Mesothelial cell of epicardium (in vitro differentiated cells): ENCODE data around the gene CT47C1. TPM values are rescaled to one million over a fixed set of nuclear protein-coding genes. Genes with fewer than 3 reads are reported as not detected.
"Not testable (repeated sequence)": the region's sequence is repeated elsewhere in the genome, so short reads cannot be mapped to it uniquely, and the experiment has no call there.

Experiments used
- DNase-seq, 2 experiments: peaks; one replicate each; pipeline ENCODE4 v3.0.0; 2021; ENCODE audit warnings: low spot score in 2 of 2; ENCODE audit not compliant: unreplicated experiment in 2 of 2
- H3K27ac Mint-ChIP-seq: 2 replicates; pipeline ENCODE4 v1.8.0; 2021; ENCODE audit warnings: mixed read lengths
- H3K27me3 Mint-ChIP-seq: 2 replicates; pipeline ENCODE4 v1.8.0; 2021; ENCODE audit warnings: low read depth, mixed read lengths
- H3K36me3 Mint-ChIP-seq: 2 replicates; pipeline ENCODE4 v1.8.0; 2021; ENCODE audit warnings: mixed read lengths
- H3K4me1 Mint-ChIP-seq: 2 replicates; pipeline ENCODE4 v1.8.0; 2021; ENCODE audit warnings: mixed read lengths
- H3K4me3 Mint-ChIP-seq: 2 replicates; pipeline ENCODE4 v1.8.0; 2021; ENCODE audit warnings: mild to moderate bottlenecking, moderate library complexity, mixed read lengths
- H3K9me3 Mint-ChIP-seq: 2 replicates; pipeline ENCODE4 v1.8.0; 2021; ENCODE audit warnings: mixed read lengths
- total RNA-seq: library from RNA; stranded (reverse); gene quantifications from 3 replicates; pipeline ENCODE4 v1.2.1, GENCODE V29; 2021
- TF ChIP-seq, protein P1 (sequence below): fragments of 200-600 bp; sonication (generic); IDR thresholded peaks from one replicate; pipeline ENCODE4 v1.5.0; 2021; ENCODE audit warnings: antibody characterized with exemption; ENCODE audit not compliant: unreplicated experiment

Gene CT47C1
- total RNA-seq: not detected in 3 replicates

DNA sequence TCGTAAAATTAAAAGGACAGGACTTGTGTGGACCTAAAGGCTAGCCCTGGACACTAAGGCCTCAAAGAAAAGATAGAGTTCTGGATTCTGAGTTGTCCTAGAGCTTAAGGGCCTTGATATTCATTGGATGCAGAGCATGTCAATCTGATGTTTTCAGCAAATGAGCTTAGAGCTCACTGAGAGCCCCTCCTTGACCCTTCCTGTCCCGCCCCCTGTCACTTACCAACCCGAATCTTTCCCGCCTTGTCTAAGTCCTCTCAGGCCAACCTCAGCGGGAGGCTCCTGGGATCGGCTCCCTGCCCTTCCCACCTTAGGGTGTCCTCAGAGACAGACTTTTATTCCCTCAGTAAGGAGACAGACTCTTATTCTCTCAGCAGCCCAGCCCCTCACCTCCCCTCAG is at the start of gene CT47C1:
CT47C1 (plus strand) TSS at position 250 of the 400 bp plus-strand sequence. CDS start 233 bp downstream, outside the sequence.
- Mint-ChIP-seq H3K27ac (no peak within 1 kb of the TSS), H3K9me3 (peaks cover 17% of the 10 kb centered on the region), H3K27me3 (no peaks in the 10 kb centered on the region), H3K36me3 (no peaks in the 10 kb centered on the region), H3K4me3 (no peak within 1 kb of the TSS), H3K4me1 (no peaks in the 10 kb centered on the region)
- no peak for DNase-seq
- TF ChIP-seq, protein P1, sequence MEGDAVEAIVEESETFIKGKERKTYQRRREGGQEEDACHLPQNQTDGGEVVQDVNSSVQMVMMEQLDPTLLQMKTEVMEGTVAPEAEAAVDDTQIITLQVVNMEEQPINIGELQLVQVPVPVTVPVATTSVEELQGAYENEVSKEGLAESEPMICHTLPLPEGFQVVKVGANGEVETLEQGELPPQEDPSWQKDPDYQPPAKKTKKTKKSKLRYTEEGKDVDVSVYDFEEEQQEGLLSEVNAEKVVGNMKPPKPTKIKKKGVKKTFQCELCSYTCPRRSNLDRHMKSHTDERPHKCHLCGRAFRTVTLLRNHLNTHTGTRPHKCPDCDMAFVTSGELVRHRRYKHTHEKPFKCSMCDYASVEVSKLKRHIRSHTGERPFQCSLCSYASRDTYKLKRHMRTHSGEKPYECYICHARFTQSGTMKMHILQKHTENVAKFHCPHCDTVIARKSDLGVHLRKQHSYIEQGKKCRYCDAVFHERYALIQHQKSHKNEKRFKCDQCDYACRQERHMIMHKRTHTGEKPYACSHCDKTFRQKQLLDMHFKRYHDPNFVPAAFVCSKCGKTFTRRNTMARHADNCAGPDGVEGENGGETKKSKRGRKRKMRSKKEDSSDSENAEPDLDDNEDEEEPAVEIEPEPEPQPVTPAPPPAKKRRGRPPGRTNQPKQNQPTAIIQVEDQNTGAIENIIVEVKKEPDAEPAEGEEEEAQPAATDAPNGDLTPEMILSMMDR: no peak

DNA sequence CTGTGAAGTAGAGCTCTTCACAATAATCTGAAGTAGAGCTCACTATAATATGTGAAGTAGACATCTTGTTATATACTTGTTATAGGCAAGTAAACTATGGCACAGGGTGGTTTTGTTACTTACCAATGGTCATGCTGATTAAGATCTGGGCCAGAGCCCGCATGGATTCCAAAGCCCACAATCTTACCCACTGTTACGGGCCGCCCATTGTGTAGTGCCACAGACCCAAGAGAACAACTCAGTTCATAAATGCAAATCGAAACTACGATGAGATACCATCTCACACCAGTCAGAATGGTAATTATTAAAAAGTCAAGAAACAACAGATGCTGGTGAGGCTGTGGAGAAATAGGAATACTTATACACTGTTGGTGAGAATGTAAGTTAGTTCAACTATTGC is 46.9 kb upstream of the CT47C1 start:
- Mint-ChIP-seq H3K4me1 (no peaks in the 10 kb centered on the region), H3K9me3 (peaks cover 32% of the 10 kb centered on the region), H3K27me3 (no peaks in the 10 kb centered on the region), H3K4me3 (no peak overlapping the region), H3K36me3 (no peaks in the 10 kb centered on the region), H3K27ac (no peak overlapping the region)
- TF ChIP-seq, protein P1: no peak
- DNase-seq: no peak

DNA sequence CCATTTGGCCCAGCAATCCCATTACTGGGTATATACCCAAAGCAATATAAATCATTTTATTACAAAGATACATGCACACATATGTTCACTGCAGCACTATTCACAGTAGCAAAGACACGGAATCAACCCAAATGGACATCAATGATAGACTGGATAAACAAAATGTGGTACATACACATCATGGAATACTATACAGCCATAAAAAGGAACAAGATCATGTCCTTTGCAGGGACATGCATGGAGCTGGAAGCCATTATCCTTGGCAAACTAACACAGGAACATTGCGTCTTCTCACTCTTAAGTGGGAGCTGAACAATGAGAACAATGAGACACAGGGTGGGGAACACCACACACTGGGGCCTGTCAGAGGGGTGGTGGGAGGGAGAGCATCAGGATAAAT is 46.4 kb upstream of the CT47C1 start:
- not testable (repeated sequence) for H3K4me1 Mint-ChIP-seq, H3K27me3 Mint-ChIP-seq, H3K27ac Mint-ChIP-seq, H3K4me3 Mint-ChIP-seq, H3K36me3 Mint-ChIP-seq, DNase-seq
- H3K9me3 Mint-ChIP-seq: peaks cover 33% of the 10 kb centered on the region

DNA sequence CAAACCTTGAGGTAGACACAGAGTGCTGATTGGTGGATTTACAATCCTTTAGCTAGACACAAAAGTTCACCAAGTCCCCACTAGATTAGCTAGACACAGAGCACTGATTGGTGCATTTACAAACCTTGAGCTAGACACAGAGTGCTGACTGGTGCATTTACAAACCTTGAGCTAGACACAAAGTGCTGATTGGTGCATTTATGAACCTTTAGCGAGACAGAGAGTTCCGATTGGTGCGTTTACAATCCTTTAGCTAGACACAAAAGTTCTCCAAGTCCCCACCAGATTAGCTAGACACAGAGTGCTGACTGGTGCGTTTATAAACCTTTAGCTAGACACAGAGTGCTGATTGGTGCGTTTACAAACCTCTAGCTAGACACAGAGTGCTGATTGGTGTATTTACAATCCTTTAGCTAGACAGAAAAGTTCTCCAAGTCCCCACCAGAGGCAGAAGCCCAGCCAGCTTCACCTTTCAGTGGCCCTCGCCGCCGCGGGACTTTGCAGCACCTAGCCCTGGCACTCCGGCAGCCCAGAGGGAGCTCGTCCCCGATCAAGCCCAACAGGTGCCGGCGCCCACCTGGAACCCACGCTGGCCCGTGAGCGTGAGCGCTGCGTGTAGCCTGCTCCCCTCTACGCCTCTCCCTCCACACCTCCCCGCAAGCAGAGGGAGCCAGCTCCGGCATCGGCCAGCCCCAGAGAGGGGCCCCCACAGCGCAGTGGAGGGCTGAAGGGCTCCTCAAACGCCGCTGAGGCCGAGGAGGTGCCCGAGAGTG is 44.6 kb upstream of the CT47C1 start:
- H3K36me3 Mint-ChIP-seq, H3K4me1 Mint-ChIP-seq, H3K4me3 Mint-ChIP-seq, H3K27me3 Mint-ChIP-seq, H3K27ac Mint-ChIP-seq, DNase-seq: not testable (repeated sequence)
- peaks cover 45% of the 10 kb centered on the region for H3K9me3 Mint-ChIP-seq

DNA sequence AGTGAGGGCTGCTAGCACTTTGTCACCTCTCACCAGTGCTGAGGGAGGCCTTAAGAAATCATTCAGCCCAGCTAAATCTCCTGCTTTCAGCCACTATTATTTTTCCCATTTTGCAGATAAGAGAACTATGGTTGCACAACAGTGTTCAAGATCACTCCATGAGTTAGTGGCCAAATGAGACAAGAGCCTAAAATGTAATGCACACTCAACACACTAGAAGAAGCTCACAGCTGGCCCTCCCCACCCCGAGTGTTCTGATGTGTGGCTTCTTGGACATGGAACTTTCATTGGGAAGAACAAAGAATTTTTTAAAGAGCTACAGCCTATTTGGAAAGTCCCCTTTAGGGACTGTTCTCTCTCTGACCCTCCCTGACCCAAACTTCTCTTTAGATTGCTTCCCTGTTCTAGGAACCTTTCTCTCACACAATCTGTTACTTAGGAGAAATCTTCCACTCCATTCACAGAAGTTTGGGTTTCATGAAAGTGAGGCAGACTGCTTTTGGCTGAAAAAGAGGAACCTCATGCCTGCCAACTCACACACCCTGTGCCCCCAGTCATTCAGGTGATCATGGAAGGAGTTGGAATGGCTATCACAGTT is 44.0 kb upstream of the CT47C1 start:
- no peak for DNase-seq
- TF ChIP-seq, protein P1: no peak
- H3K27ac Mint-ChIP-seq: no peak overlapping the region

DNA sequence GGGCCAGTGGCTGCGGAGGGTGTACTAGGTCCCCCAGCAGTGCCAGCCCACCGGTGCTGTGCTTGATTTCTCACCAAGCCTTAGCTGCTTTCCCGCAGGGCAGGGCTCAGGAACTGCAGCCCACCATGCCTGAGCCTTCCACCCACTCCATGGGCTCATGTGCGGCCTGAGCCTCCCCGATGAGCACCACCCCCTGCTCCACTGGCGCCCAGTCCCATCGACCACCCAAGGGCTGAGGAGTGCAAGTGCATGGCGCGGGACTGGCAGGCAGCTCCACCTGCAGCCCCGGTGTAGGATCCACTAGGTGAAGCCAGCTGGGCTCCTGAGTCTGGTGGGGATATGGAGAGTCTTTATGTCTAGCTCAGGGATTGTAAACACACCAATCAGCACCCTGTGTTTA is 43.1 kb upstream of the CT47C1 start:
- H3K4me1 Mint-ChIP-seq, H3K4me3 Mint-ChIP-seq: not testable (repeated sequence)

More for the DNA sequence above, 44.0 kb upstream of the CT47C1 start:
- no peaks in the 10 kb centered on the region for H3K36me3 Mint-ChIP-seq
- H3K4me3 Mint-ChIP-seq: no peak overlapping the region
- H3K4me1 Mint-ChIP-seq: no peaks in the 10 kb centered on the region
- no peaks in the 10 kb centered on the region for H3K27me3 Mint-ChIP-seq
- H3K9me3 Mint-ChIP-seq: peaks cover 50% of the 10 kb centered on the region

DNA sequence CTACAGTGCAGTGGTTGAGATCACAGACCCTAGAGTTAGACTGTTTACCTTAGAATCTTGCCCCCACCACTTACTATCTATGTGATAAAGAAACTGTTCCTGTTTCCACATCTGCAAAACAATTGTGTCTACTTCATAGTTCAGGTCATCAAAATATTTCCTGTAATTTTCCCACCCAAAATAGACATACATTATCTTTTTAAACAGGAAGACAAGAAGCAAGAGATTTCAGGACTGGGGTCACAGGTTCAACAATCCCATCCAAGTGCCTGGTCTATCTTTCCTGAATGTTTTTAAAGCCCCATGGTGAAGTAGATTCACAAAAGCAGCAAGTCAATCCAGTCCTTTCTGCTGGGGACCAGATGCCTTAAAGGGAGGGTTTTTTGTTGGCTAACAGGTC is 41.8 kb upstream of the CT47C1 start:
- H3K4me1 Mint-ChIP-seq: no peaks in the 10 kb centered on the region
- no peaks in the 10 kb centered on the region for H3K27me3 Mint-ChIP-seq
- TF ChIP-seq, protein P1: no peak
- no peak overlapping the region for H3K27ac Mint-ChIP-seq
- no peak for DNase-seq
- H3K4me3 Mint-ChIP-seq: no peak overlapping the region
- H3K36me3 Mint-ChIP-seq: no peaks in the 10 kb centered on the region
- H3K9me3 Mint-ChIP-seq: peaks cover 49% of the 10 kb centered on the region

More for the DNA sequence above, 43.1 kb upstream of the CT47C1 start:
- not testable (repeated sequence) for H3K36me3 Mint-ChIP-seq, H3K27me3 Mint-ChIP-seq, DNase-seq, H3K27ac Mint-ChIP-seq
- peaks cover 55% of the 10 kb centered on the region for H3K9me3 Mint-ChIP-seq
